ENCODE measurements around the gene CACNA2D1.

Gene CACNA2D1

GRCh38 chr7:82358009-82358578 lies 85.5 kb downstream of the CACNA2D1 start:
- no peak for DNase-seq (ENCODE audit: low read depth)
- TF ChIP-seq CTCF (conservative IDR thresholded peaks at IDR 0.05; ENCODE audit: low read depth, low read length) = no peak
- no peak overlapping the region for H3K4me3 ChIP-seq (ENCODE audit: low read depth, low read length)

GRCh38 chr7:82348251-82348650 lies 95.3 kb downstream of the CACNA2D1 start:
- H3K4me3 ChIP-seq (ENCODE audit: low read depth, low read length) = no peak overlapping the region
- DNase-seq (ENCODE audit: low read depth) = no peak
- TF ChIP-seq CTCF (conservative IDR thresholded peaks at IDR 0.05; ENCODE audit: low read depth, low read length) = no peak

- no peak for DNase-seq (ENCODE audit: low read depth)
These were observed 95.8 kb downstream of the CACNA2D1 start for GRCh38 chr7:82347808-82348207.

GRCh38 chr7:82345886-82346285 lies 97.7 kb downstream of the CACNA2D1 start:
- no peak overlapping the region for H3K4me3 ChIP-seq (ENCODE audit: low read depth, low read length)
- no peak for DNase-seq (ENCODE audit: low read depth)
- no peak for TF ChIP-seq CTCF (conservative IDR thresholded peaks at IDR 0.05; ENCODE audit: low read depth, low read length)

More at GRCh38 chr7:82347808-82348207, 95.8 kb downstream of the CACNA2D1 start:
- no peak for TF ChIP-seq CTCF (conservative IDR thresholded peaks at IDR 0.05; ENCODE audit: low read depth, low read length)
- no peak overlapping the region for H3K4me3 ChIP-seq (ENCODE audit: low read depth, low read length)

- no peak overlapping the region for H3K4me3 ChIP-seq (ENCODE audit: low read depth, low read length)
- no peak for DNase-seq (ENCODE audit: low read depth)
- TF ChIP-seq CTCF (conservative IDR thresholded peaks at IDR 0.05; ENCODE audit: low read depth, low read length) = no peak
These were observed 99.9 kb downstream of the CACNA2D1 start for GRCh38 chr7:82343716-82344115.

- no peak for TF ChIP-seq CTCF (conservative IDR thresholded peaks at IDR 0.05; ENCODE audit: low read depth, low read length)
- DNase-seq (ENCODE audit: low read depth) = no peak
- no peak overlapping the region for H3K4me3 ChIP-seq (ENCODE audit: low read depth, low read length)
These were observed 103.6 kb downstream of the CACNA2D1 start for GRCh38 chr7:82339958-82340357.

GRCh38 chr7:82335927-82336326 lies 107.7 kb downstream of the CACNA2D1 start:
- no peak for TF ChIP-seq CTCF (conservative IDR thresholded peaks at IDR 0.05; ENCODE audit: low read depth, low read length)
- peak; percentile 56 for DNase-seq (ENCODE audit: low read depth)
- H3K4me3 ChIP-seq (ENCODE audit: low read depth, low read length) = no peak overlapping the region
